ENCODE data around the gene STEAP1.
A peak's percentile ranks its signal among the peaks of the same experiment; 100 is the strongest.

Gene STEAP1

GRCh38 chr7:90211391-90212148 is 57.3 kb downstream of the STEAP1 start, which contains the start of gene STEAP2:
TSS of gene STEAP2 (plus strand) at chr7:90211740. CDS start at chr7:90225083, 13,343 bp downstream.
- peak; percentile 95 for DNase-seq (ENCODE audit: low spot score)

DNA sequence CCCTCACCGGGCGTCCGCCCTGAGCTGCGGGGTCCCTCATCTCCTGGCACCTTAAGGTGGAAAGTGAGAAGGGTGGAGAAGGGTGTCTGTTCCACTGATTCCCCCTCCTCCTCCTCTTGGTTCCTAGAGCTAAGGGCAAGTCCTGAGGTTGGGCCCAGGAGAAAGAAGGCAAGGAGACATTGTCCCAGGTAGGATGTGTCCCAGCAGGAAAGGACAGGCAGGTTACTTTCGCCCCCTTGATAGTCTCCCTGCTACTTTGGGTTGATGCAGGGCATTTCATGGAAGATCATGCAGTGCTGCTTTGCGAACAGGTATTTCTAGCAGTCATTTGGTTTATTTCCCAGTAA is 57.9 kb downstream of the STEAP1 start:
- DNase-seq (ENCODE audit: low spot score), result no peak

DNA sequence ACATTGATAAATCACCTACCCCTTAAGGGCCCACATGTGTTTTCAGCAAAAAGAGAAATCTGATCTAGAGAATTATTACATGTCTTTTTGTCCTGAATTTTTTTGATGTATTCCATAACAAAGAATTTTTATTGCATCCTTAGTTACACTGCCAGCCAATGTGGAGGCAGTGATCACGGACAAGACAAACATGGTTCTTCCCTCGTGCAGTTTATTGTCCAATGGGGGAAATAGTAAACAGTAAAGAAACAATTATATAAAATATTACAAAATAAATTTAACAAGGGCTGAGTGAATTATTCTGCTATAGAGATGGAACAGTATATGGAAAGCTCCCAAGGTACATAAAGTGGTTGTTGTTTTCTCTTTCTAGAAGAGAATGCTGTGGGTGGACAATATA is 59.3 kb downstream of the STEAP1 start:
- no peak for DNase-seq (ENCODE audit: low spot score)
